Measurements from ENCODE around the gene ITSN1. TPM values are rescaled to one million over a fixed set of nuclear protein-coding genes. Genes with fewer than 3 reads are reported as not detected.

ITSN1 gene
- total and polyA plus RNA-seq, 7 donors = 10.8 to 45.4 (median 35.7) TPM

GRCh38 chr21:33767236-33767635, 124.9 kb downstream of the ITSN1 start:
- TF ChIP-seq, protein P1, sequence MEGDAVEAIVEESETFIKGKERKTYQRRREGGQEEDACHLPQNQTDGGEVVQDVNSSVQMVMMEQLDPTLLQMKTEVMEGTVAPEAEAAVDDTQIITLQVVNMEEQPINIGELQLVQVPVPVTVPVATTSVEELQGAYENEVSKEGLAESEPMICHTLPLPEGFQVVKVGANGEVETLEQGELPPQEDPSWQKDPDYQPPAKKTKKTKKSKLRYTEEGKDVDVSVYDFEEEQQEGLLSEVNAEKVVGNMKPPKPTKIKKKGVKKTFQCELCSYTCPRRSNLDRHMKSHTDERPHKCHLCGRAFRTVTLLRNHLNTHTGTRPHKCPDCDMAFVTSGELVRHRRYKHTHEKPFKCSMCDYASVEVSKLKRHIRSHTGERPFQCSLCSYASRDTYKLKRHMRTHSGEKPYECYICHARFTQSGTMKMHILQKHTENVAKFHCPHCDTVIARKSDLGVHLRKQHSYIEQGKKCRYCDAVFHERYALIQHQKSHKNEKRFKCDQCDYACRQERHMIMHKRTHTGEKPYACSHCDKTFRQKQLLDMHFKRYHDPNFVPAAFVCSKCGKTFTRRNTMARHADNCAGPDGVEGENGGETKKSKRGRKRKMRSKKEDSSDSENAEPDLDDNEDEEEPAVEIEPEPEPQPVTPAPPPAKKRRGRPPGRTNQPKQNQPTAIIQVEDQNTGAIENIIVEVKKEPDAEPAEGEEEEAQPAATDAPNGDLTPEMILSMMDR (IDR thresholded peaks at IDR 0.05) = no peak
- Histone ChIP-seq H3K4me3 (no peak overlapping the region), H3K4me1 (no peaks in the 10 kb centered on the region), H3K27me3 (no peaks in the 10 kb centered on the region), H3K36me3 (peaks cover 4 to 51% (median 9%) of the 10 kb centered on the region in 4 donors), H3K9me3 (no peaks in the 10 kb centered on the region), H3K27ac (no peak overlapping the region)
- no peak for DNase-seq
- intact Hi-C loops (cut with DNase I) = no loop called here
- WGBS, 2 donors = 96 to 100% methylated on average over 1 of the region's 1 CpG

DNA sequence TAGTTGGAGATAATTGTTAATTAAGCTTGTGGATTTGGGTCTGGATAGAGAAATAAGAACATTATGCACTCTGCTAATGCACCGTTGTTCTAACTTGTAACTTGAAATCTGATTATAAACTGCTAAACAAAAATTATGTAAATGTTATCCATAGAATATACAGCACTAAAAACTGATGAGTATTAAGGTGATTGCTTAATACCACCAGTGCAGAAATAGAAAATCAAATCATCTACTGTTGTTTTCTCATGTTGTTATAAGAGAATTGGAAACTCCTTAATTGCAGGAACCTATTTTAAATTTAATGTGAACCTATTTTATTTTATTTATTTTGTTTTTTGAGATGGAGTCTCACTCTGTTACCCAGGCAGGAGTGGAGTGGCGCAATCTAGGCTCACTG, 125.7 kb downstream of the ITSN1 start:
- Histone ChIP-seq H3K4me3 (no peak overlapping the region), H3K9me3 (no peaks in the 10 kb centered on the region), H3K4me1 (no peaks in the 10 kb centered on the region), H3K36me3 (peaks cover 4 to 59% (median 12%) of the 10 kb centered on the region in 4 donors), H3K27me3 (no peaks in the 10 kb centered on the region), H3K27ac (no peak overlapping the region)
- 94 to 95% methylated on average over 2 of the region's 2 CpGs for WGBS, 2 donors
- DNase-seq = no peak
- intact Hi-C loops (cut with DNase I) = no loop called here
- no peak for TF ChIP-seq EP300 (IDR thresholded peaks at IDR 0.05)
- TF ChIP-seq, protein P1 (IDR thresholded peaks at IDR 0.05) = no peak
- TF ChIP-seq POLR2AphosphoS5 (IDR thresholded peaks at IDR 0.05) = no peak
- TF ChIP-seq POLR2A (IDR thresholded peaks at IDR 0.05) = no peak

GRCh38 chr21:33769057-33769456, 126.8 kb downstream of the ITSN1 start:
- Histone ChIP-seq H3K4me3 (no peak overlapping the region), H3K36me3 (peaks cover 4 to 63% (median 12%) of the 10 kb centered on the region in 4 donors), H3K4me1 (no peaks in the 10 kb centered on the region), H3K27me3 (no peaks in the 10 kb centered on the region), H3K27ac (no peak overlapping the region), H3K9me3 (no peaks in the 10 kb centered on the region)
- no peak for DNase-seq
- intact Hi-C loops (cut with DNase I) = no loop called here
- no peak for TF ChIP-seq POLR2A (IDR thresholded peaks at IDR 0.05)
- no peak for TF ChIP-seq POLR2AphosphoS5 (IDR thresholded peaks at IDR 0.05)
- TF ChIP-seq EP300 (IDR thresholded peaks at IDR 0.05) = no peak
- TF ChIP-seq, protein P1 (IDR thresholded peaks at IDR 0.05) = no peak
- 75 to 82% methylated on average over 1 of the region's 1 CpG for WGBS, 2 donors

GRCh38 chr21:33770542-33770941, 128.2 kb downstream of the ITSN1 start:
- TF ChIP-seq POLR2AphosphoS5 (IDR thresholded peaks at IDR 0.05) (no peak), POLR2A (IDR thresholded peaks at IDR 0.05) (no peak), EP300 (IDR thresholded peaks at IDR 0.05) (no peak)
- TF ChIP-seq, protein P1 (IDR thresholded peaks at IDR 0.05) = no peak
- no peaks in the 10 kb centered on the region for H3K27me3 ChIP-seq
- no peak overlapping the region for H3K4me3 ChIP-seq
- no peaks in the 10 kb centered on the region for H3K9me3 ChIP-seq
- H3K27ac ChIP-seq = no peak overlapping the region
- intact Hi-C loops (cut with DNase I) = no loop called here
- WGBS, 2 donors = 97 to 99% methylated on average over 3 of the region's 3 CpGs
- H3K4me1 ChIP-seq = peaks cover 0 to 3% (median 0%) of the 10 kb centered on the region in 4 donors
- DNase-seq = no peak
- peaks cover 13 to 78% (median 19%) of the 10 kb centered on the region in 4 donors for H3K36me3 ChIP-seq

DNA sequence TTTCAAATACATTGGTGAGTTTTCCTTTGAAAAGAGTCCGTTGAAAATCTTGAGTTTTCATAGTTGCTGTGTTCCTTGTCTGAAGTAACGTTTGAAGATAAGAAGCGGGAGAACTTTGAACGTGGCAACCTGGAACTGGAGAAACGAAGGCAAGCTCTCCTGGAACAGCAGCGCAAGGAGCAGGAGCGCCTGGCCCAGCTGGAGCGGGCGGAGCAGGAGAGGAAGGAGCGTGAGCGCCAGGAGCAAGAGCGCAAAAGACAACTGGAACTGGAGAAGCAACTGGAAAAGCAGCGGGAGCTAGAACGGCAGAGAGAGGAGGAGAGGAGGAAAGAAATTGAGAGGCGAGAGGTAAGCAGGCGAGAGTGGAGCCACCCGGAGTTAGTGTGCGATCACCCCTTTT, 129.7 kb downstream of the ITSN1 start:
- TF ChIP-seq, protein P1 (IDR thresholded peaks at IDR 0.05) = no peak
- TF ChIP-seq POLR2A (IDR thresholded peaks at IDR 0.05) (no peak), EP300 (IDR thresholded peaks at IDR 0.05) (no peak), POLR2AphosphoS5 (IDR thresholded peaks at IDR 0.05) (no peak)
- Histone ChIP-seq H3K36me3 (peaks cover 9 to 68% (median 21%) of the 10 kb centered on the region in 4 donors), H3K4me1 (peaks cover 0 to 3% (median 0%) of the 10 kb centered on the region in 4 donors), H3K9me3 (no peaks in the 10 kb centered on the region), H3K4me3 (no peak overlapping the region), H3K27me3 (no peaks in the 10 kb centered on the region), H3K27ac (no peak overlapping the region)
- no peak for DNase-seq
- 97% methylated on average over 18 of the region's 18 CpGs for WGBS, 2 donors
- intact Hi-C loops (cut with DNase I) = no loop called here
